ENCODE results near the gene BLTP2.

Gene BLTP2

GRCh38 chr17:28646039-28646754 lies 1.2 kb upstream of the BLTP2 start:
- no peak for TF ChIP-seq CTCF (IDR thresholded peaks at IDR 0.05; ENCODE audit: control insufficient read depth, extremely low read depth, insufficient read depth)
- no peak for DNase-seq (ENCODE audit: low read depth)
- no peak overlapping the region for H3K4me3 ChIP-seq (ENCODE audit: low read depth, low read length)

DNA sequence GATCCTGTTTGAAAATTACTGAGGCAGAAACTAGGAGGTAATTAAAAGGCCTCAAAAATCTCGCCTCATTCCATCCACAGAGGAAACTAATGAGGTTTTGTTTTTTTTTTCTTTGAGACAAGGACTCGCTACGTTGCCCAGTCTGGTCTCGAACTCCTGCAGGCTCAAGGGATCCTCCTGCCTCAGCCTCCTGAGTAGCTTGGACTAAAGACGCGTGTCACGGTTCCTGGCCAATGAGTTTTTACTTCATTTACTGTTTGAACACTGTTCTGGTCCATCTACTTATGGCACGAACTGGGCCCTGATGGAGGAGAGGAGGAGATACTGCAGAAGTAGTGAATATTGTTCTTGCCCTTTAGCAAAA lies 600 bp upstream of the BLTP2 start:
- no peak for DNase-seq (ENCODE audit: low read depth)
- no peak for TF ChIP-seq CTCF (IDR thresholded peaks at IDR 0.05; ENCODE audit: control insufficient read depth, extremely low read depth, insufficient read depth)
- H3K4me3 ChIP-seq (ENCODE audit: low read depth, low read length) = peak overlapping the region; percentile 99

- peak; percentile 32; the same call in 1 of the 2 replicates for TF ChIP-seq CTCF (IDR thresholded peaks at IDR 0.05; ENCODE audit: control insufficient read depth, extremely low read depth, insufficient read depth)
- peak overlapping the region; percentile 99 for H3K4me3 ChIP-seq (ENCODE audit: low read depth, low read length)
- peak; percentile 35 for DNase-seq (ENCODE audit: low read depth)
Measured at GRCh38 chr17:28643983-28644786, 773 bp downstream of the BLTP2 start.

- no peak overlapping the region for H3K4me3 ChIP-seq (ENCODE audit: low read depth, low read length)
- TF ChIP-seq CTCF (IDR thresholded peaks at IDR 0.05; ENCODE audit: control insufficient read depth, extremely low read depth, insufficient read depth) = no peak
- DNase-seq (ENCODE audit: low read depth) = no peak
Measured at GRCh38 chr17:28641579-28641978, 3.4 kb downstream of the BLTP2 start.

- no peak for TF ChIP-seq CTCF (IDR thresholded peaks at IDR 0.05; ENCODE audit: control insufficient read depth, extremely low read depth, insufficient read depth)
- no peak overlapping the region for H3K4me3 ChIP-seq (ENCODE audit: low read depth, low read length)
- no peak for DNase-seq (ENCODE audit: low read depth)
Measured at GRCh38 chr17:28635506-28635905, 9.5 kb downstream of the BLTP2 start.

- no peak for DNase-seq (ENCODE audit: low read depth)
- H3K4me3 ChIP-seq (ENCODE audit: low read depth, low read length) = no peak overlapping the region
- TF ChIP-seq CTCF (IDR thresholded peaks at IDR 0.05; ENCODE audit: control insufficient read depth, extremely low read depth, insufficient read depth) = no peak
Measured at GRCh38 chr17:28634206-28634865, 10.6 kb downstream of the BLTP2 start.
